Activated CD4-positive, CD25-positive, alpha-beta regulatory T cell treated with anti-CD3 and anti-CD28 coated beads, Interleukin-2, amount 50 U/mL, for 16 hours (primary cell): ENCODE measurements around the gene USP49.
A peak's percentile ranks its signal among the peaks of the same experiment; 100 is the strongest.
"Not testable (repeated sequence)": the region's sequence is repeated elsewhere in the genome, so short reads cannot be mapped to it uniquely, and the experiment has no call there.

Experiments
- DNase-seq: peaks from one replicate; pipeline ENCODE4 v3.0.0-alpha.2; 2020; ENCODE audit warnings: low read depth, low spot score

USP49 gene

DNA sequence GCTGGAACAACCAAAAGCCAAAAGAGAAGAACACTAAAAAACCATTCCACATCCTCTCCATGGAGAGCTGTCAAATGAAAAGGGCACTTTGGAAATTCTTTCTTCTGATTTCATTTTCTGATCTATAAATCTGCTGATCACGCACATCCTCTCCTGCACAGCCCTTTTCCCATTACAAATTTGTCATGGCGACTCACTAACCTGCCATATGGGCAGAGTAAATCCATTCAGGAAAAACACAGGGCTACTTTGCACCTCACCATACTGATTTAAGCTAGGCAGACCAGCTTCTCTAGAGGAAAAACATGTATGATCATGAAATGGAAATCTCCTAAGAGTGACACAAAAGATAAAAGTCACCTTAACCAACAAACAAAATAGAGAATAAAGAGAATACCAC lies 81.7 kb downstream of the USP49 start:
- DNase-seq = no peak

DNA sequence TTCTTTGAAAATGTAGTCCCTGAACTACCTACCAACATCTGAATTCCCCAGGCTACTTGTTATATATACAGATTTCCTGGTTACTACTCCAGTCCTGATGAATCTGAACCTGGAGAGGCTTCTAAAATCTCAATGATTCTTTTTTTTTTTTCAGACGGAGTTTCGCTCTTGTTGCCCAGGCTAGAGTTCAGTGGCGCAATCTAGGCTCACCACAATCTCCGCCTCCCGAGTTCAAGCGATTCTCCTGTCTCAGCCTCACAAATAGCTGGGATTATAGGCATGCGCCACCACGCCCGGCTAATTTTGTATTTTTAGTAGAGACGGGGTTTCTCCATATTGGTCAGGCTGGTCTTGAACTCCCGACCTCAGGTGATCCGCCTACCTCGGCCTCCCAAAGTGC lies 83.2 kb downstream of the USP49 start:
- not testable (repeated sequence) for DNase-seq

DNA sequence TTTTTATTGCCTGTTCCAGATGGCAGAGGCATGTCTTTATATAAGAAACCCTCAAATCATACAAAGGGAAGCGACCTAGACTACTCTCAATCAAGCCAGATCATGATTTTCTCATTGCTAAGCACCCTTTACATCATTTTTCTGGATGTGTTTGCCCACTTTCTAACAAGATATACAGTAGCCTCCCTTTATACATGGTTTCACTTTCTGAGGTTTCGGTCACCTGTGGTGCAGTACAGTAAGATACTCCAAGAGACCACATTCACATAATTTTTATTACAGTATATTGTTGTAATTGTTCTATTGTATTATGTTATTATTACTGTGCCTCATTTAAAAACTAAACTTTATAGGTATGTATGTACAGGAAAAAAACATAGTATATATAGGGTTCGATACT lies 84.1 kb downstream of the USP49 start:
- DNase-seq = no peak

DNA sequence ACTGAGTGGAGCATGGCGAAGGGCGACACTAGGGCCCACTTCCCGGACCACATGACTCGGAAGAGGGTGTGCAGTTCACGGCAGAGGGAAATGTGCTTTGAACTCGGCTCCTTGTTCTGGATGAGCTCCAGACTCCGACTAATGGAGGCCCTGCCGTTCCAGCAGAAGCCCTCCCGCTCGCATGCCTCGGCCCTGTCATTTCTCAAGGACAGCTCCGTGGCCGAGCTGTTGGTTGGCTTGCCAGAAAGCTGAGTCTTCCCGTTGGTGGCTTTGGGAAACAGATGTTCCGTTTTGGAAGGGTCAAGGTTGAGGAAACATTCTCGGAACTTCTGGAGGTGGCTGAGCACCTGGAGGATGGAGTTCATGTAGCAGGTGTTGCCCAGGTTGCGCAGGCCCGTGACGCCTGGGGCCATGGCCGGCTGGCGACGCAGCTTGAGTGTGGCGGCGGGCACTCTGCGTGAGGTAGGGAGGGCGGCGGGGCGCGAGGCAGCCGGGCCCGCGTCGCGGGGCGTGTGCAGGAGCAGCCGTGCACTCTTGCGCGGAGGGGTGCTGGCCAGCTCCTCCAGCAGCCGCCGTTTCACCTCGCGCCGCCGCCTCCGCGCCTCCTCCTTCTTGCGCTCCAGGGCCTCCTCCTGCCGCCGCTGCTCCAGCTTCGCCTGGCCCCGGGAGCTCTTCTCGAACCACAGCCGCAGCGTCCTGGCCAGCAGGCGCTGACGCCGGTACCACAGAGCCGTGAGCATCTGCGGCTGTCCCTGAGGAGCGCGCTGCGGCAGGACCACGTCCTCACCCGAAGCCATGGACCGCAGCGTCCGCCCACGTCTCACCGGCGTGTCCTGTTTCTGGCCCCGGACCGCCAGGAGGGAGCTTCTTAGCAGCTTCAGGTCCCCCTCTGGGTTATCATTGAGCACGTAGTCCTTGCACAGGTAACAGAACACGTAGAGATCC lies 89.1 kb downstream of the USP49 start:
- no peak for DNase-seq

DNA sequence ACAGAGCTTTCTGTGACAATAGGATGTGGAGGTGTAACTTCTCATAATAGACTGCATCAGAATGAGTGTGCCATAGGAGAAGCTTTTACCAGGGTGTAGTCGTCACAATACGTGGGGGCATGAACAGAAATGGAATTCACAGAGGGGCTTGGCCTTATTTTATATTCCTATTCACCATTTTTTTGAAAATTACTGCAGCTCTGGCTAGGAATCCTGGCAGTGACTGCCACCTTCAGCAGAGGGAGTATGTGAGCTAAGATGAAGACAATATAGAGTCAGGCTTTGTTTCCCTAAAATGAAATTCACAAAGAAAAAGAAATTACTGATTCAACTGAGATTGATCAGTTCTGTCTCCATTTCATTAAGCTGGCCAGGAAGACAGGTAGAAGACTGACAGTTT lies 93.8 kb downstream of the USP49 start:
- DNase-seq = no peak

- no peak for DNase-seq
Observed at GRCh38 chr6:41799559-41799911, 95.6 kb downstream of the USP49 start.

GRCh38 chr6:41798901-41799558 lies 96.1 kb downstream of the USP49 start:
- no peak for DNase-seq

DNA sequence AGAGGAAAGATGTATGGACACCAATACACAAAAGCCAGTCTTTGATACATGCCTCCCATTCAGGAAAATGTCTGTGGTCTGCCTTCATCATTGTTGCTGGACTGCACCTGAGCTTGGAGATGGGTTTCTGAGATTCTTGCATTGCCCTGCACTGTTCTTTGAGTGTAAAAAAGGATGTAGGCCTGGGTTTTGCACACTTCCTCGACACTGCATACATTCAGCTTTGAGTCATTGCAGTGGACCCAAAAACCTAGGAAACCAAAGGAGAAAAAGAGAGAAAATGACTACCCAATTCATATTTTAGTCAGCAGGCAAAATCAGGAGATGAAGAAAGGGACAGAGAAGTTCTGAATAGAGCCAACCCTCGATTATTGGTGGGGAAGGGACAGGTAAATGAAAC lies 98.7 kb downstream of the USP49 start:
- DNase-seq = no peak

DNA sequence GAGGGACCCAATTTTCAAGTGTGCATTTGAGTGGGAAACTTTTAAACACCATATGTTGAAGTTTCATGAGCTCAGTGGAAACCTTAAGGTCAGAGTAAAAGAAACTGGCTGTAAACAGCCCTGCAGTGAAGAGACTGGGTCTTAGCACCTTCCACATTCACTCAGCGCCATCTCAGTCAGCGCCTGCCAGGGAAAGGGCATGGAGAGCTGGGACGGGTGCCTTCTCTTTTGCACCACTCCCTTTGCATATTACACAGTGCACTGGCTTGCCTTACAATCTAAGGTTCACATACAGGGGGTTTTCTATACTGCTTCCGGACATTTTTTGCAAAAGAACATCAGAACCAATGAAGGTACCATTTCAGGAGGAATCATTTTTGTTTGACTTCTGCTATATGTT lies 103.2 kb downstream of the USP49 start:
- DNase-seq = no peak

- no peak for DNase-seq
Observed at GRCh38 chr6:41791305-41791704, 103.9 kb downstream of the USP49 start.

GRCh38 chr6:41790045-41790444 lies 105.1 kb downstream of the USP49 start:
- no peak for DNase-seq

GRCh38 chr6:41789390-41789724 lies 105.8 kb downstream of the USP49 start:
- no peak for DNase-seq

DNA sequence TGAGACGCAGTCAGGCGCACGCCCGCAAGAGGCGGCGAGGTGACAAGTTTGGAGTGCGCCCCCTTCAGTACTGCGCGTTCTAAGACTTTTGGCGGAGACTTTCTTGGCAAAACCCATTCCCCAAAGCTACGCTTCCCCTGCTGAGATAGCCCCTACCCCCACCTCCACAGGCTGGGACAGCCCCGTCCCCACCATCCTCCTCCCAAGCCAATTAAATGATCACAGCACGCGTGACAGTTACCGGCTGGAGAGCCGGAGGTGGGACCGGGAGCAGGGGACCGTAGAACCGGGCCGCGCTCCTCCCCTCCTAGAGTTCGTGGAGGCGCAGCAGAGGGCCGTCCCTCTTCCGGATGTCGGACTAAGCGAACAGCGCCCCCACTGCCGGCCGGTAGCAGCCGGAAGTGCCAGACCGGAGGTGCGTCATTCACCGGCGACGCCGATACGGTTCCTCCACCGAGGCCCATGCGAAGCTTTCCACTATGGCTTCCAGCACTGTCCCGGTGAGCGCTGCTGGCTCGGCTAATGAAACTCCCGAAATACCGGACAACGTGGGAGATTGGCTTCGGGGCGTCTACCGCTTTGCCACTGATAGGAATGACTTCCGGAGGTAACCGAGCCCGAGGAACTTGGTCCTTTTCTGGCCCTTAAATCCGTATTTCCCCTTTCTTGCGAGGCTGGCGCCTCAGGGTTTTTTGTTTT lies 107.8 kb downstream of the USP49 start, which contains the start of gene TOMM6:
Gene TOMM6, plus strand, starts transcription at position 476 of the 699 bp plus-strand sequence. Its CDS starts 4 bp downstream, at position 480.
- peak; percentile 87 for DNase-seq

GRCh38 chr6:41786451-41787218 lies 108.5 kb downstream of the USP49 start:
- DNase-seq = peak; percentile 80

DNA sequence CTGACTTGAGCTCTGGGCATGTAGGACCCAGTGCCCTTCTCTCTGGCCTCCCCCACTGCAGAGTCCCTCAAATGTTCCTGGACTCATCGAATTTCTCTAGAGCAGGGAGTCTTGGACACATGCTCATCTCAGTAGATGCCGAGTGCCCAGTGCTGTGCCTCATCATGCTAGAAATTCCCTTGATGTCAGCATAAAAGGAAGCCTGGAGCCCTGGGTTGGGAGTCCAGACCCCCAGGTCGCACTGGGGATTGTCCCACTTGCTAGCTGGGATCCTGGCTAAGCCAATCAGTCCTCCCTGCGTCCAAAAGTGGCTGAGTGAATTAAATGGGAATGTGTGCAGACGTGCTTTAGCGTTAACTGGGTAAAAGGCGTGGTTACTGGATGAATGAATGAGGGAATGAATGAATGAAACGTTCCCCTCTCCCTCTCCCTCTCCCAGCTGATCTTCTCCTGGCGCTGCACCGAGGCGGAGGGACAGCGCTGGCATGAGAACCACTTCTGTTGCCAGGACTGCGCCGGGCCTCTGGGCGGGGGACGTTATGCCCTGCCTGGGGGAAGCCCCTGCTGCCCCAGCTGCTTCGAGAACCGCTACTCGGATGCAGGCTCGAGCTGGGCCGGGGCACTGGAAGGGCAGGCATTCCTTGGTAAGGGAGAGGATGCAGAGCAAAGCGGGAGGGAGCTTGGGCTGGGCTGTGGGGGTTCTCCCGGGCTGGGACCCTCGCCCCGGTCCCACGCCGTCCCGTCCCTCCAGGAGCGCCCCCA lies 109.3 kb downstream of the USP49 start:
- no peak for DNase-seq

- DNase-seq = no peak
Observed at GRCh38 chr6:41785254-41785653, 109.9 kb downstream of the USP49 start.

DNA sequence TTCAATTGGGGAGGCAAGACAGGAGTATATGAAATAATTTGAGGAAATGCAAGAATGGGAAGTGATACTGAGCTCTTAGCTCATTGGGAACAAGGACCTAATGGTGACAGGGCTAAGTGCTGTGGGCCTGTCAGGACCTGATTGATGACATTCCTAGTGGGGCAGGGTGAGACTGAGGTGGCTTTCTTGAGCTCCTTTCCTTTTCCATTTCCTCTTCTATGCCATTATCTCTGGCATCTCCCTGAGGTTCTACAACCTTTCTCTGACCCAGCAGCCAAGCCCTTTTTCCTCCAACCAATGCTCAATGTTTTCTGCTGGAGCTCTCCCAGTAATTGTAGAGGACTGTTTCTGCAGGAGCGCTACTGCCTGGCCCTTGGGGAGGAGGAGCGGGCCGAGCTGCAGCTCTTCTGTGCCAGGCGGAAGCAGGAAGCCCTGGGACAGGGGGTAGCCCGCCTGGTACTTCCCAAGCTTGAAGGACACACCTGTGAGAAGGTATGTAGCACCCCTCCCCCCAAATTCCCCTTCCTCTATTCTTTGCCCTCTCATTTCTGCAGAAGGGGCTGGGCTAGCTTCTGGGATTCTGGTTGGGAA lies 110.5 kb downstream of the USP49 start:
- no peak for DNase-seq

- no peak for DNase-seq
Observed at GRCh38 chr6:41783106-41783780, 111.9 kb downstream of the USP49 start.

GRCh38 chr6:41781366-41781730 lies 113.8 kb downstream of the USP49 start:
- DNase-seq = no peak
